Large intestine (tissue), 3 donors: Measurements from ENCODE around the gene SMARCB1. TPM values are rescaled to one million over a fixed set of nuclear protein-coding genes. Genes with fewer than 3 reads are reported as not detected.
A peak's percentile ranks its signal among the peaks of the same experiment; 100 is the strongest.

Source experiments
- DNase-seq, 2 donors: peaks; one replicate each; pipeline versions ENCODE4 v3.0.0 to v3.0.0-alpha.2; 2013
- H3K27ac ChIP-seq: one replicate; pipeline ENCODE4 v1.5.1; 2013; ENCODE audit warnings: low read length
- H3K27me3 ChIP-seq: 2 replicates; pipeline ENCODE4 v1.6.1; 2013; ENCODE audit warnings: low read length; ENCODE audit not compliant: control insufficient read depth, insufficient read depth
- H3K36me3 ChIP-seq: 2 replicates; pipeline ENCODE4 v1.6.1; 2013; ENCODE audit warnings: low read length; ENCODE audit not compliant: control insufficient read depth, insufficient read depth
- H3K4me1 ChIP-seq: one replicate; pipeline ENCODE4 v1.6.1; 2013; ENCODE audit warnings: low read length; ENCODE audit not compliant: control insufficient read depth, insufficient read depth
- H3K4me3 ChIP-seq: one replicate; pipeline ENCODE4 v1.5.1; 2013; ENCODE audit warnings: low read length
- H3K9me3 ChIP-seq: one replicate; pipeline ENCODE4 v1.6.1; 2013; ENCODE audit warnings: mild to moderate bottlenecking, low read depth, low read length, moderate library complexity; ENCODE audit not compliant: control insufficient read depth
- WGBS: methylation state at CpG from one replicate; pipeline ENCODE4 v1.1.5; 2013; ENCODE audit warnings: low lambda C conversion rate; ENCODE audit not compliant: insufficient coverage; 5-methylcytosine and 5-hydroxymethylcytosine counted together
- polyA plus RNA-seq: library from polyadenylated mRNA; unstranded; fragments of 120-200 nt; gene quantifications from one replicate; pipeline ENCODE4 v1.2.1, GENCODE V29; 2013

SMARCB1 gene
- polyA plus RNA-seq, 1 donor, result 84.8 TPM

DNA sequence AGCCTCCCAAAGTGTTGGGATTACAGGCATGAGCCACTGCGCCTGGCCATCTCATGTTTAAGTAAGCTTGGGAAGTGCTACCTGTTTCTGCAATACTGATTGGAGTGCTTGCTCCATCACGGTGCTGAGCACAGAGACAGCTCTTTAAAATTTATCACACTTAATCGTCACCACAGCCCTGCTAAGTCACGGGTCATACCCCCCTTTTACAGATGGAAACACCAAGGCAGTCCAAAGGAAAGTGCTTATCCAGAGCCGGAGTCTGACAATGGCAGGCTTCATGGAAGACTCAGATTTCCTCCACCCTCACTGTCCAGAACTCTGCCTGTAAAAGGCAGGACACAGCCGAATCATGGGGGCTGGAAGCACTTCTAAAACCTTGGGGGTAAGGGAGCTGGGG lies 26.7 kb upstream of the SMARCB1 start:
- no peak overlapping the region for H3K27ac ChIP-seq
- no peak overlapping the region for H3K4me3 ChIP-seq
- peaks cover 4% of the 10 kb centered on the region for H3K4me1 ChIP-seq
- no peaks in the 10 kb centered on the region for H3K36me3 ChIP-seq
- H3K27me3 ChIP-seq, result no peaks in the 10 kb centered on the region
- DNase-seq, result no peak
- WGBS, result no CpG with 5 or more reads among the region's 6 CpGs
- H3K9me3 ChIP-seq, result no peaks in the 10 kb centered on the region

DNA sequence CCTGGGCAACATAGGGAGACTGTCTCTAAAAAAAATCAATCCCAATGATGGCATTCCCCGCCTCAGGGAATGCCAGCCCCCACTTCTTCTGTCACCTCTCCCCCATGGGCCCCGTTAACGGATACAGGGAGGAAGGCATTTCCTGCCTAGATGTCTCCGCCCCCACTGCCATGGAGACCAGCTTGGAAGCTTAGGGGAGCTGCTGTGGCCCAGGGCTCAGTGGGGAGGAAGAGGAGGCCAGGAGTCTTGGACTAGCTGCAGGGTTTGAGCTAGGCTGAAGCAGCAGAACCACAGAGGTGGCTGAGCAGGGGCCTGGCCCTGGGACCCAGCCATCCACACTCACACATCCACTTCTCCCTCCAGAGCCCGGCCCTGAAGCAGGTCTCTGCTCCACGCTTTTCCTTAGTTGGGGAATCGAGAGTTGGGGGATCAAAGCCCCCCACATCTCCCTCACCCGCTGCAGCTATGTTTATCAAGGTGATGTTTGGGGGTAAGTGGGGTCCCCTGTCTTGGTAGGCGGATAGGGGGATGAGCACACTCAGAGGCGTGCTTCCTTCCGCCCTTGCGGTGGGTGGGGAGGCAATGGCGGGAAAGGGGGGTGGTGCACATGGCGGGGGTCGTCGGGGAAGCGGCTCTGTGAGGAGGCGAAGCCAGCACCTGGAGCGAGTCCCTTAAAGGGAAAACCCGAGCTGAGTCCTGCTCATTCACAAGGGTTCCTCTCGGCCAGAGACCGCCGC lies 23.8 kb upstream of the SMARCB1 start, which contains the start of gene C22orf15:
C22orf15 (plus strand) TSS at position 149 of the 737 bp plus-strand sequence; CDS start at position 466, 317 bp downstream.
- Histone ChIP-seq H3K4me3 (no peak within 1 kb of the TSS), H3K27me3 (no peaks in the 10 kb centered on the region), H3K36me3 (no peaks in the 10 kb centered on the region), H3K4me1 (peaks cover 9% of the 10 kb centered on the region), H3K27ac (no peak within 1 kb of the TSS), H3K9me3 (no peaks in the 10 kb centered on the region)
- WGBS, result no CpG with 5 or more reads among the region's 23 CpGs
- DNase-seq, result no peak

DNA sequence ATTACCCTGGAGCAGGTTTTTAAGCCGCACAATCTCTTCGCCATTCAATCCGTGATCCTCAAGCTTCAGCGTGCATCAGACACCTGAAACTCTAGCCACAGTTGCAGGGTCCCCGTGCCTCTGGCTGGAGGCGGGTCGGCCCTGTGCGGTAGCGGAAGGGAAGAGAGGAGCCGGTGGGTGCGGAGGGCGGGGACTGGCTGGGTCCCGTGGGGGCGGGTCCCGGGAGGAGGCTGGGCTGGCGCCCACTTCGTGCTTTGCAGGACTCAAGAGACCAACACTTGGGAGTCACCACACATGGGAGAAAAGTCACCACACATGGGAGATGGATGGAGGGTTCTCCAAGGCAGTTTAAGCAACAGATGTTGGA lies 23.2 kb upstream of the SMARCB1 start:
- DNase-seq, result no peak
- H3K9me3 ChIP-seq, result no peaks in the 10 kb centered on the region
- no peak overlapping the region for H3K27ac ChIP-seq
- H3K27me3 ChIP-seq, result no peaks in the 10 kb centered on the region
- no peaks in the 10 kb centered on the region for H3K36me3 ChIP-seq
- WGBS, result no CpG with 5 or more reads among the region's 17 CpGs
- H3K4me1 ChIP-seq, result peaks cover 9% of the 10 kb centered on the region
- H3K4me3 ChIP-seq, result no peak overlapping the region

DNA sequence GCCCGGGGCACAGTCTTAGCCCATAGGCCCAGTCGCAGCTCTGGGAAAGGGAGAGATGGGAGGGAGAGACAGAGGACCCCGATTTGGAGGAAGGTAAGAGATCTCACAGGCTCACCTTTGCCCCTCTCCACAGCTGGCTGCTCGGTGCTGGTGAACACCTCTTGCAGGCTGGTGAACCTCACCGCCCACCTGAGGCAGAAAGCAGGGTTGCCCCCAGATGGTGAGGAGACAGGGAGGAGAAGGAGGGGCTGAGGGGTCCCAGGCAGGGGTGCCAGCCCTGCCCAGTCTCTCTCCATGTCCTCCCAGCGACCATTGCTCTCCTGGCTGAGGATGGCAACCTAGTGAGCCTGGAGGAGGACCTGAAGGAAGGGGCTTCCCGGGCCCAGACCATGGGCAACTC lies 22.8 kb upstream of the SMARCB1 start:
- Histone ChIP-seq H3K27me3 (no peaks in the 10 kb centered on the region), H3K4me1 (peaks cover 10% of the 10 kb centered on the region), H3K9me3 (no peaks in the 10 kb centered on the region), H3K27ac (no peak overlapping the region), H3K4me3 (no peak overlapping the region), H3K36me3 (no peaks in the 10 kb centered on the region)
- DNase-seq, result no peak
- WGBS, result no CpG with 5 or more reads among the region's 7 CpGs

DNA sequence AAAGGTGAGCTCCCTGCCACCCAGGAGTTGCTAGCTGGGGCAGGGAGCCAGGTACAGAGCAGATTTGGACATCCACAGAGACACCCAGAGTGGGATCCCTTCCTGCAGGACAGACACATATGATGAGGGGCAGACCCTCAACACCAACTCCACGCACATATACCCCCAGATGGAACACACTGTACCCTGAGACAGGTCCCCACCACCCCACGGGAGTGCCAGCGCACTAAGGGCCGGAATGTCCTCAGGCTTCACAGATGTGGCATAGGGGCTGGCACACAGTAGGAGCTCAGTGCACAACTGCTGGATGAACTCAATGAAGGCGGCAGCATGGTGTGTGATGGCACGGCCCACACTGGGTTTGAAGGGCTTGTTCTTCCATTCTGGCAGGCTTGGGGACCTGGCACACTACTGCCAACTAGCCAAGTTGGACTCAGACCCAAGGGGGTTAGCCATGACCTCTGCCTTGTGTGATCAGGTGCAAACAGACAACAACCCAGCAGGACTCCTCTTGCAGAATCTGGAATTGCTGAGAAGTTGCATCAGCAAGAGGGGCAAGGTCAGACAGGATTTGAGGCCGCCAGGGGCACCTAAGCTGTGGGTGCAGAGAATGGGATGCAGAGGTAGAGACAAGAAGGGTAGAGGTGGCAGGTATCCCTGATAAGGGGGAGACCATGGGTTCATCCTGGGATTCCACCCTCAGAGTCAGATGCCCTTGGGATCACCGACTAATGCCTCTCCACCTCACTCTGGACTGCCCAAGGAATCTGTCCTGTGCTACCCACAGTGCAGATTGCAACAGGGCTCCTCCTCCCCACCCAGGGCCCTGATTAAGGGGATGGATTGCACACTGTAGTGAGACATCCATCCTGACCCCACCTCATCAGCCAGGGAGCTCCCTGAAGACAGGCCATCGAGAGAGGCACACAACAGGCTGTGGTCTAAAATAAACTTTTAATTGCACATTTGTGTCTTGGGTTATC lies 21.6 kb upstream of the SMARCB1 start:
- H3K27me3 ChIP-seq, result no peaks in the 10 kb centered on the region
- no peak for DNase-seq
- no CpG with 5 or more reads among the region's 9 CpGs for WGBS
- no peak overlapping the region for H3K27ac ChIP-seq
- no peaks in the 10 kb centered on the region for H3K36me3 ChIP-seq
- H3K9me3 ChIP-seq, result no peaks in the 10 kb centered on the region
- H3K4me3 ChIP-seq, result no peak overlapping the region
- H3K4me1 ChIP-seq, result peaks cover 17% of the 10 kb centered on the region

DNA sequence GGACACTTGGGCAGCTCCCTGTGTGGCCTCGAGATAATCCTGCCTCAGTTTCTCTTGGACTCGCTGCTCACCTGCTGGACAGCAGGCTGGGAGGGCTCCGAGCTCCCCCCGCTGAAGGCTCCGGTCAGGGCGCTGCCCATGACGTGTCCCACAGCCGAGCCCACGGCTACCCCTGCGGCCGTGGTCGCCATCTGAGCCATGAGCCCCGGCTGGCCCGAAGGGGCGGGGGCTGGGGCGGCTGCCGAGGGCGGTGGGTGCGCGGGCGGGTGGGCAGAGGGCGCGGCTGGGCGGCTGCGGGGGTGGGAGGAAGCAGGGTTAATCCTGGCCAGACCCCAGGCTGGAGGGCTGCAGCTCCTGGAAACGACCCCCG lies 19.5 kb upstream of the SMARCB1 start:
- H3K4me1 ChIP-seq, result peaks cover 20% of the 10 kb centered on the region

DNA sequence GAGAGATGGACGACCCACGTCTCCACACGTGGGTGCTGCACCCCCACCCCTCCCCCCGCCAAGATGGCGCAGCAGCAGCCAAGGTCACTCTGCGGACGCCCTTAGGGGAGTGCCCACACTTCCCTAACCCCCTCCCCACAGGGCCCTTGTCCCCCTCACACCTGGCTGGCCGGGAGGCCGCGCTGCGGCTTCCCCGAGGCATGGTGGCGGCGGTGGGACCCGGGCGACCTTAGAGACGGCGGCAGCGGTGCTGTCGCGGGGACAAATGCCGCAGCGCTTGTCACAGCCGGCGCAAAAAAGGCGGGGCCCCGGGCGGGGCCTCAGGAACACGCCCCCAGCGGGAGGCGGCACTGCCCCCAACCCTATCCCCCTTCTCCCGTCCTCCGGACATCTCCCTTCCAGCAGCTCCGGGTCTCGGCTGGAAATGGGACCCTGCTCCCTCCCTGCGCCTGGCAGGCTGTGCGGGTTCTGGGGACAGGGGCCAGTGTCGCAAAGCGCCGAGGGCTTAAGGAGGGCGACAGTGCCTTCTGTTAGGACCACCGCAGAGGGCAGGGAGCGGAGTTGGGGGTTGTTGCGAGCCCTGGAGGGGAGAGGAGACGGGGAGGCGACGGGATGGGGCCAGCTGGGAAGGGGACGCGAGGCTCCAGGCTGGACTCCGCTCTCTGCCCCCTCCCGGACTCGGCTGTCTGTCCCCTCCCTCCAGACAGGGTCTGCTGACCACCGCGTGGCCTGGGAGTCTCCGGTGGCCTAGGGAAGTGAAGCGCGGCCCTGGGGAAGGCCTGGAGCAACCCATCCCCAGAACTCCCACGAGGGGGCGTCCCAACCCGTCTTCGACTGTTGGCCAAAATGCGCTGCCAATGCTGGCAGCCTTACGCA lies 18.9 kb upstream of the SMARCB1 start, which contains the start of gene CHCHD10:
CHCHD10 (minus strand) TSS at position 300 of the 876 bp plus-strand sequence; CDS start at position 202, 98 bp downstream.
- WGBS, result no CpG with 5 or more reads among the region's 63 CpGs
- Histone ChIP-seq H3K4me3 (peak within 1 kb of the TSS; percentile 66), H3K27ac (peak within 1 kb of the TSS; percentile 44), H3K27me3 (no peaks in the 10 kb centered on the region), H3K36me3 (no peaks in the 10 kb centered on the region), H3K4me1 (peaks cover 22% of the 10 kb centered on the region), H3K9me3 (no peaks in the 10 kb centered on the region)
- DNase-seq, result peak; percentile 70 to 90

More for the DNA sequence above, 19.5 kb upstream of the SMARCB1 start:
- no peaks in the 10 kb centered on the region for H3K36me3 ChIP-seq
- no peaks in the 10 kb centered on the region for H3K9me3 ChIP-seq
- WGBS, result no CpG with 5 or more reads among the region's 27 CpGs
- no peaks in the 10 kb centered on the region for H3K27me3 ChIP-seq
- no peak for DNase-seq
- peak overlapping the region; percentile 66 for H3K4me3 ChIP-seq
- peak overlapping the region; percentile 3 for H3K27ac ChIP-seq

DNA sequence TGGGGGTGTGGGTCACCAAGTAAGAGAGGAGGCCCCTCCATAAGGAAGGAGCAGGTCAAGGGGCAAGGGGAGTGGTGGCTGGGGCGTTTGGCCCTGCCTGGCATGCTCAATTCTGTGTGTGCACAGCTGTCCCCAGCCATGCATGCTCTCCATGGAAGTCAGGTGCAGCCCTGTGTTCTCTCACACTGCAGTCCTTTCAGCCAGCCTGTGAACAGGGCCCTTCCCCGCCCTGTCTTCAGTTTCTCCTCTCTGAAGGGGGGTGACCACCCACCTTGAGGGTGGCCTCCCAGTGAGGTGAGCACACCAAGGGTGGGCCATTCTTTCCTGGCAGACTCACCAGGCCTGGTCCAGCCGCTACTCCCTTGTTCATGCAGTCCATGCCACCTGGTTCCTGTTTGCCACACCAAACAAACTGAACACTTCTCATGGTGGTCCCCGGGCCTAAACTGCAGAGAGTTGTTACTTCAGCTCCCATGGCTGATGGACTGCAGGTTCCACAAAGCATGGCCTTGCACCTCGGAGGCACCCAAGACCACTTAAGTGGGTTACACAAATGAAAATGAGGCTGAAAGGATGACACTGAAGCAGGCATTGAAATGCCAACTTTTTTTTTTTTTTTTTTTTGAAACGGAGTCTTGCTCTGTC lies 17.3 kb upstream of the SMARCB1 start:
- H3K36me3 ChIP-seq, result no peaks in the 10 kb centered on the region
- H3K27me3 ChIP-seq, result peaks cover 2% of the 10 kb centered on the region
- no peaks in the 10 kb centered on the region for H3K9me3 ChIP-seq
- no CpG with 5 or more reads among the region's 6 CpGs for WGBS
- peaks cover 34% of the 10 kb centered on the region for H3K4me1 ChIP-seq
- no peak for DNase-seq
- no peak overlapping the region for H3K4me3 ChIP-seq
- H3K27ac ChIP-seq, result no peak overlapping the region

DNA sequence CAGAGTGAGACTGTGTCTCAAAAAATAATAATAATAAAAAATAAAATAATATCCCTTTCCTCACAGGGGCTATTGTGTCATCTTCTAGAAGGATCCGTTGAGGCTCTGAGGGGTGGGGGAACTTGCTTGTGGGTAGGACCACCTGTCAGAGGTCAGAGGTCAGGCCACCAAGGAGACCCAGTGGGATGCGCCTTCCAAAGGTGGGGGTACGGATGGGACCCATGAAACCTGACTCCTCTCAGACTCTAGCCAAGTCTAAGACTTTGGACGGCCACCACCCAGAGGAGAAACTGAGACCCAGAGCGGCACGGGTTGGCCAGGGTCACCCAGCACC lies 14.5 kb upstream of the SMARCB1 start:
- Histone ChIP-seq H3K27me3 (peaks cover 2% of the 10 kb centered on the region), H3K4me3 (peak overlapping the region; percentile 33), H3K4me1 (peaks cover 36% of the 10 kb centered on the region), H3K36me3 (no peaks in the 10 kb centered on the region), H3K9me3 (no peaks in the 10 kb centered on the region), H3K27ac (no peak overlapping the region)
- no CpG with 5 or more reads among the region's 6 CpGs for WGBS
- DNase-seq, result no peak
